ENCODE results near the gene USP36. TPM values are rescaled to one million over a fixed set of nuclear protein-coding genes. Genes with fewer than 3 reads are reported as not detected.
A peak's percentile ranks its signal among the peaks of the same experiment; 100 is the strongest.

Gene USP36
- total RNA-seq, 3 donors from 2014 or later: 50.2 to 58.8 (median 55.4) TPM

- Histone ChIP-seq H3K4me1 (no peaks in the 10 kb centered on the region), H3K9me3 (no peaks in the 10 kb centered on the region), H3K27me3 (no peaks in the 10 kb centered on the region), H3K36me3 (no peaks in the 10 kb centered on the region), H3K4me3 (no peak overlapping the region), H3K27ac (peak overlapping the region in 1 of 2 donors; percentile 35)
- TF ChIP-seq, protein P1, sequence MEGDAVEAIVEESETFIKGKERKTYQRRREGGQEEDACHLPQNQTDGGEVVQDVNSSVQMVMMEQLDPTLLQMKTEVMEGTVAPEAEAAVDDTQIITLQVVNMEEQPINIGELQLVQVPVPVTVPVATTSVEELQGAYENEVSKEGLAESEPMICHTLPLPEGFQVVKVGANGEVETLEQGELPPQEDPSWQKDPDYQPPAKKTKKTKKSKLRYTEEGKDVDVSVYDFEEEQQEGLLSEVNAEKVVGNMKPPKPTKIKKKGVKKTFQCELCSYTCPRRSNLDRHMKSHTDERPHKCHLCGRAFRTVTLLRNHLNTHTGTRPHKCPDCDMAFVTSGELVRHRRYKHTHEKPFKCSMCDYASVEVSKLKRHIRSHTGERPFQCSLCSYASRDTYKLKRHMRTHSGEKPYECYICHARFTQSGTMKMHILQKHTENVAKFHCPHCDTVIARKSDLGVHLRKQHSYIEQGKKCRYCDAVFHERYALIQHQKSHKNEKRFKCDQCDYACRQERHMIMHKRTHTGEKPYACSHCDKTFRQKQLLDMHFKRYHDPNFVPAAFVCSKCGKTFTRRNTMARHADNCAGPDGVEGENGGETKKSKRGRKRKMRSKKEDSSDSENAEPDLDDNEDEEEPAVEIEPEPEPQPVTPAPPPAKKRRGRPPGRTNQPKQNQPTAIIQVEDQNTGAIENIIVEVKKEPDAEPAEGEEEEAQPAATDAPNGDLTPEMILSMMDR (IDR thresholded peaks at IDR 0.05): no peak
- no peak for TF ChIP-seq POLR2AphosphoS5 (IDR thresholded peaks at IDR 0.05)
- no peak for TF ChIP-seq POLR2A (IDR thresholded peaks at IDR 0.05)
- intact Hi-C loops (cut with DNase I; ENCODE audit: low total_unique reads): no loop called here
- no peak for DNase-seq (ENCODE audit: low spot score in 2 of 2)
Measured at GRCh38 chr17:78791840-78792709, 48.5 kb downstream of the USP36 start.

DNA sequence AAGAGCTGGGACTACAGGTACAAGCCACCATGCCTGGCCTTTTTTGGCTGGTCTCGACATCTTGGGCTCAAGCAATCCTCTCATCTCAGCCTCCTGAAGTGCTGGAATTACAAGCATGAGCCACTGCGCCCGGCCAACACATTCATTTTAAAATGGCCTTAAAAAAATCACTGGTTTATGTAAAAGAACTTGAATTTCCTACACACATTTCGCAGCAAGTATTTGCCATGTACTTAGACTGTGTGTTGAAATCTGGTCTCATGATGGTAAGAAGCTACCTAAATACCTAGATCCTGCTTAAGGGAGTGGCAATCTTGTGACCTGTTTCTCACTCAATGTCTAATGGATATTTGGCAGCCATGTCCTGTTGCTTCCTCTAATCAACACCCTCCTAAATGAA, 50.1 kb downstream of the USP36 start:
- Histone ChIP-seq H3K36me3 (no peaks in the 10 kb centered on the region), H3K27ac (peak overlapping the region; percentile 4 to 45), H3K4me1 (no peaks in the 10 kb centered on the region), H3K4me3 (no peak overlapping the region), H3K9me3 (no peaks in the 10 kb centered on the region), H3K27me3 (no peaks in the 10 kb centered on the region)
- no peak for TF ChIP-seq POLR2A (IDR thresholded peaks at IDR 0.05)
- TF ChIP-seq, protein P1 (IDR thresholded peaks at IDR 0.05): no peak
- TF ChIP-seq POLR2AphosphoS5 (IDR thresholded peaks at IDR 0.05): no peak
- intact Hi-C loops (cut with DNase I; ENCODE audit: low total_unique reads): no loop called here
- no peak for DNase-seq (ENCODE audit: low spot score in 2 of 2)

DNA sequence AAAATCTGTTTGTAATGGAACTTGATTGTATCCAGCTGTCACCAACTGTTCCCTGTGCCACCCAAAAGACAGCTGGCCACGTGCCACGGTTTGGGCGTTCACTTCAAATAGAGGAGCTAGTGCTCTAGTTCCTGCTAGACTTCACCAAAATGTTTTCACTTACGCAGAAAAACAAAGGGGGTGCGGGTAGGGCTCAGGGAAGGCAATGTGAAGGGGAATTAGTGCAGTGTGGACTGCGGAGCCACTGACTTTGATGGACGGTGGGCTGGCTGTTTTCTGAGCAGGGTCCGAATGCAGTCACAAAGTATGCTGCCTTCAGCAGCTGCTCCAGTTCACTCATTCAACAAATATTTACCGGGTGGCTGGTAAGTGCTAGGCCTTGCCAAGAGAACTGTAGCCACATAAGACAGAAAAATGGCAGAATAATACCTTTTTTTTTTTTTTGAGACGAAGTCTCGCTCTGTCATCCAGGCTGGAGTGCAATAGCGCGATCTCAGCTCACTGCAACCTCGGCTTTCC, 50.9 kb downstream of the USP36 start:
- no peak overlapping the region for H3K4me3 ChIP-seq
- DNase-seq (ENCODE audit: low spot score in 2 of 2): peak in 1 of 2 donors; percentile 82
- peak overlapping the region in 1 of 2 donors; percentile 45 for H3K27ac ChIP-seq
- no peaks in the 10 kb centered on the region for H3K36me3 ChIP-seq
- TF ChIP-seq POLR2A (IDR thresholded peaks at IDR 0.05) (no peak), POLR2AphosphoS5 (IDR thresholded peaks at IDR 0.05) (no peak)
- TF ChIP-seq, protein P1 (IDR thresholded peaks at IDR 0.05): no peak
- H3K9me3 ChIP-seq: no peaks in the 10 kb centered on the region
- intact Hi-C loops (cut with DNase I; ENCODE audit: low total_unique reads): no loop called here
- H3K4me1 ChIP-seq: no peaks in the 10 kb centered on the region
- H3K27me3 ChIP-seq: no peaks in the 10 kb centered on the region

- no peaks in the 10 kb centered on the region for H3K27me3 ChIP-seq
- H3K36me3 ChIP-seq: no peaks in the 10 kb centered on the region
- H3K9me3 ChIP-seq: no peaks in the 10 kb centered on the region
- intact Hi-C loops (cut with DNase I; ENCODE audit: low total_unique reads): no loop called here
- H3K4me3 ChIP-seq: no peak overlapping the region
- no peaks in the 10 kb centered on the region for H3K4me1 ChIP-seq
- H3K27ac ChIP-seq: peak overlapping the region in 1 of 2 donors; percentile 45
- no peak for DNase-seq (ENCODE audit: low spot score in 2 of 2)
- TF ChIP-seq, protein P1 (IDR thresholded peaks at IDR 0.05): no peak
- TF ChIP-seq POLR2AphosphoS5 (IDR thresholded peaks at IDR 0.05) (no peak), POLR2A (IDR thresholded peaks at IDR 0.05) (no peak)
Measured at GRCh38 chr17:78789149-78789662, 51.4 kb downstream of the USP36 start.

- intact Hi-C loops (cut with DNase I; ENCODE audit: low total_unique reads): no loop called here
- H3K27ac ChIP-seq: no peak overlapping the region
- no peaks in the 10 kb centered on the region for H3K4me1 ChIP-seq
- TF ChIP-seq, protein P1 (IDR thresholded peaks at IDR 0.05): no peak
- TF ChIP-seq POLR2A (IDR thresholded peaks at IDR 0.05): no peak
- no peak for TF ChIP-seq POLR2AphosphoS5 (IDR thresholded peaks at IDR 0.05)
- no peaks in the 10 kb centered on the region for H3K9me3 ChIP-seq
- H3K4me3 ChIP-seq: no peak overlapping the region
- H3K36me3 ChIP-seq: no peaks in the 10 kb centered on the region
- no peak for DNase-seq (ENCODE audit: low spot score in 2 of 2)
- H3K27me3 ChIP-seq: no peaks in the 10 kb centered on the region
Measured at GRCh38 chr17:78788451-78788850, 52.2 kb downstream of the USP36 start.

All from breast epithelium (tissue), 4 donors.